H1 (cell line): Measurements from ENCODE around the gene USF1.

Source experiments
- CHD7 ChIP-seq: fragments of 300-600 bp; sonication (generic); IDR thresholded peaks from 2 replicates; pipeline ENCODE4 v1.7.1; 2012; ENCODE audit warnings: low read length, moderate library complexity, mild to moderate bottlenecking, inconsistent platforms; ENCODE audit not compliant: insufficient replicate concordance
- CREB1 ChIP-seq: IDR thresholded peaks from 2 replicates; pipeline ENCODE4 v1.6.1; 2012; ENCODE audit warnings: inconsistent platforms
- PHF8 ChIP-seq: fragments of 200-600 bp; sonication (generic); conservative IDR thresholded peaks from 2 replicates; pipeline ENCODE4 v1.7.1; 2012; ENCODE audit warnings: low read depth, mild to moderate bottlenecking, inconsistent platforms, low read length, moderate library complexity
- POLR2A ChIP-seq, 2 experiments: IDR thresholded peaks; 1 replicate in 1 of 2; 2 replicates in 1 of 2; pipeline ENCODE4 v1.6.1; 2011; ENCODE audit warnings: low read depth in 2 of 2, low read length in 2 of 2, mild to moderate bottlenecking in 2 of 2; ENCODE audit errors: control extremely low read depth in 1 of 2
- RFX5 ChIP-seq: IDR thresholded peaks from 2 replicates; pipeline ENCODE4 v1.6.1; 2011; ENCODE audit warnings: low read depth, low read length, improper control_type of control experiment, borderline replicate concordance
- SAP30 ChIP-seq: fragments of 300-600 bp; sonication (generic); IDR thresholded peaks from 2 replicates; pipeline ENCODE4 v1.7.1; 2012; ENCODE audit warnings: low read length, moderate library complexity, mild to moderate bottlenecking, inconsistent platforms; ENCODE audit not compliant: insufficient read depth, insufficient replicate concordance

DNA sequence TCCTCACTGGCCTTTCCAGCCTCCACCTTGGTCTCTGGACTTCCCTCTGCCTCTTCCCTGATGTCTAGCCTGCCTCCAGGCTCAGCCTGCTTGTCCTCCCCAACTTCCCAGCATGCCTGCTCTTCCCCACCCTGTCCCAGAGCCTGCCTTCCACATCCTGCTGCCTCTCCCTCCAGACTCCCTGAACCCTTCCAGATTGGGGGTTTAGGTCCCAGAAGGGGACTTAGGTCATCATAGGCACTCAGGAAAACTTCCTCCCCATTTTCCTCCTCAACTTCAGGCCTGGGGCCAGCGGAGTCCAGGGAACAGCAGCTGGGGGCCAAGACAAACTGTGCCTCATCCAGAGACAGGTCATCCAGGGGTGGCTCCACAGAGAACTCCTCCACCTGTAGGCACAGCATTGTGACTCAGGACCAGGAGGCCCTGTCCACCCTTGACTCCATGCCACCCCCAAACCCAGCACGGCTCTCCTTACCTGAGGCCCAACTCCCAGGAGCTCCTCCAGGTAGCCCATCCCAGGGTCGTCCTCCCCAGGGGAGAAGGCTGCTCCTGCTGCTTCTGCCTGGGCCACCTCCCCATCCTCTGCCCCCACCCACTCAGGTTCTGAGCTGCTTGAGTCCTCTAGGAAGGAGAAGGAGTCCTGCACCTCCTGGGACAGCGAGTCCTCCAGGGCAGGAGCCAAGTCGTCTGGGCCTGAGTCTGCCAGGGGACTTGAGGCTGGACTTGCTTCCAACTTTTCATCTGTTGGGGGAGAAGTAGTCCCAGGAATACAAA, 3.4 kb upstream of the USF1 start:
- TF ChIP-seq POLR2A (IDR thresholded peaks at IDR 0.05; ENCODE audit: control extremely low read depth in 1 of 2, low read depth in 2 of 2, low read length in 2 of 2) (no peak), CHD7 (no peak), PHF8 (no peak), SAP30 (no peak), CREB1 (no peak), RFX5 (no peak)
